Neuronal stem cell (in vitro differentiated cells): ENCODE measurements around the gene UMAD1.
A peak's percentile ranks its signal among the peaks of the same experiment; 100 is the strongest.

Source experiments
- DNase-seq: peaks from one replicate; pipeline ENCODE4 v3.0.0-alpha.2; 2013; ENCODE audit warnings: low spot score
- H2AFZ ChIP-seq: one replicate; pipeline ENCODE4 v1.6.1; 2013; ENCODE audit warnings: mild to moderate bottlenecking, low read length, inconsistent platforms
- H2AK5ac ChIP-seq: 2 replicates; pipeline ENCODE4 v1.6.1; 2013; ENCODE audit warnings: low read depth, mild to moderate bottlenecking, inconsistent platforms, low read length, moderate library complexity, mixed read lengths
- H2BK120ac ChIP-seq: 2 replicates; pipeline ENCODE4 v1.6.1; 2013; ENCODE audit warnings: low read depth, mild to moderate bottlenecking, inconsistent platforms, low read length, moderate library complexity, mixed read lengths
- H2BK12ac ChIP-seq: one replicate; pipeline ENCODE4 v1.6.1; 2013; ENCODE audit warnings: low read length, inconsistent platforms
- H2BK15ac ChIP-seq: 2 replicates; pipeline ENCODE4 v1.6.1; 2013; ENCODE audit warnings: mild to moderate bottlenecking, low read length, inconsistent platforms, mixed read lengths
- H2BK5ac ChIP-seq: one replicate; pipeline ENCODE4 v1.6.1; 2013; ENCODE audit warnings: inconsistent platforms, mild to moderate bottlenecking, low read length, moderate library complexity
- H3K14ac ChIP-seq: one replicate; pipeline ENCODE4 v1.6.1; 2013; ENCODE audit warnings: low read length, inconsistent platforms
- H3K18ac ChIP-seq: 2 replicates; pipeline ENCODE4 v1.6.1; 2013; ENCODE audit warnings: low read length, inconsistent platforms
- H3K23ac ChIP-seq: 2 replicates; pipeline ENCODE4 v1.6.1; 2013; ENCODE audit warnings: low read depth, mild to moderate bottlenecking, mixed read lengths, low read length, inconsistent platforms; ENCODE audit not compliant: poor library complexity
- H3K27ac ChIP-seq: replicated peaks from 3 replicates; pipeline ENCODE4 v1.5.1; 2013; ENCODE audit warnings: low read length, inconsistent platforms
- H3K27me3 ChIP-seq, 3 experiments: 2 replicates each; pipeline ENCODE4 v1.6.1; 2013; ENCODE audit warnings: low read length in 3 of 3, mild to moderate bottlenecking in 2 of 3, inconsistent platforms in 1 of 3, low read depth in 1 of 3, mixed read lengths in 1 of 3, moderate library complexity in 1 of 3; ENCODE audit not compliant: control insufficient read depth in 3 of 3, insufficient read depth in 3 of 3
- H3K36me3 ChIP-seq, 2 donors: replicated peaks in 1 of 2; 2 replicates each; pipeline ENCODE4 v1.6.1; 2013; ENCODE audit warnings: low read length in 2 of 2; ENCODE audit not compliant: control insufficient read depth in 2 of 2, insufficient read depth in 2 of 2
- H3K4ac ChIP-seq: 2 replicates; pipeline ENCODE4 v1.6.1; 2013; ENCODE audit warnings: inconsistent platforms, mild to moderate bottlenecking, low read length, moderate library complexity
- H3K4me1 ChIP-seq, 2 donors: 1 replicate in 1 of 2; 2 replicates in 1 of 2; pipeline ENCODE4 v1.6.1; 2013; ENCODE audit warnings: low read length in 2 of 2, low read depth in 1 of 2; ENCODE audit not compliant: control insufficient read depth in 2 of 2, insufficient read depth in 1 of 2
- H3K4me2 ChIP-seq: one replicate; pipeline ENCODE4 v1.6.1; 2013; ENCODE audit warnings: mild to moderate bottlenecking, low read length, inconsistent platforms; ENCODE audit not compliant: insufficient read depth, poor library complexity, severe bottlenecking
- H3K4me3 ChIP-seq, 2 donors: 2 replicates each; pipeline ENCODE4 v1.5.1; 2013; ENCODE audit warnings: low read length in 2 of 2, mild to moderate bottlenecking in 2 of 2, inconsistent platforms in 1 of 2, moderate library complexity in 1 of 2
- H3K79me1 ChIP-seq: one replicate; pipeline ENCODE4 v1.6.1; 2013; ENCODE audit warnings: low read depth, mild to moderate bottlenecking, inconsistent platforms, low read length, moderate library complexity
- H3K9ac ChIP-seq: one replicate; pipeline ENCODE4 v1.6.1; 2013; ENCODE audit warnings: mild to moderate bottlenecking, low read depth, low read length, inconsistent platforms; ENCODE audit not compliant: poor library complexity
- H3K9me3 ChIP-seq, 2 donors: replicated peaks in 1 of 2; 2 replicates each; pipeline versions ENCODE3 to v1.6.1; 2013; ENCODE audit warnings: low read length in 2 of 2, mild to moderate bottlenecking in 2 of 2, inconsistent platforms in 1 of 2, low read depth in 1 of 2, mixed read lengths in 1 of 2, moderate library complexity in 1 of 2; ENCODE audit not compliant: control insufficient read depth in 2 of 2, insufficient read depth in 1 of 2
- H4K8ac ChIP-seq: one replicate; pipeline ENCODE4 v1.6.1; 2013; ENCODE audit warnings: low read depth, mild to moderate bottlenecking, inconsistent platforms, low read length, moderate library complexity
- H4K91ac ChIP-seq: one replicate; pipeline ENCODE4 v1.6.1; 2013; ENCODE audit warnings: low read length, low read depth, mild to moderate bottlenecking, inconsistent platforms; ENCODE audit not compliant: poor library complexity
- WGBS, 2 donors: extraction: QIAGEN DNeasy Blood & Tissue Kit; methylation state at CpG; one replicate each; pipeline ENCODE4 v1.1.7; 2013; ENCODE audit warnings: missing lambda C conversion rate in 2 of 2, mixed read lengths in 1 of 2; ENCODE audit not compliant: insufficient read length in 2 of 2, insufficient replicate concordance in 1 of 2; ENCODE audit errors: extremely low coverage in 2 of 2; 5-methylcytosine and 5-hydroxymethylcytosine counted together

Gene UMAD1

GRCh38 chr7:7779888-7780287 lies 139.3 kb downstream of the UMAD1 start:
- Histone ChIP-seq H3K4me1 (no peaks in the 10 kb centered on the region), H2BK12ac (no peak overlapping the region), H3K9ac (no peak overlapping the region), H2AK5ac (no peak overlapping the region), H3K14ac (no peak overlapping the region), H3K9me3 (no peaks in the 10 kb centered on the region), H3K18ac (no peak overlapping the region), H4K8ac (no peak overlapping the region), H3K79me1 (no peaks in the 10 kb centered on the region), H3K23ac (no peak overlapping the region), H3K36me3 (no peaks in the 10 kb centered on the region), H2AFZ (no peak overlapping the region), H3K4me3 (no peak overlapping the region), H2BK5ac (no peak overlapping the region), H3K4ac (no peak overlapping the region), H2BK15ac (no peak overlapping the region), H3K27ac (no peak overlapping the region), H2BK120ac (no peak overlapping the region), H3K4me2 (no peak overlapping the region), H4K91ac (no peak overlapping the region), H3K27me3 (no peaks in the 10 kb centered on the region)
- WGBS, 2 donors, result no CpG with 5 or more reads among the region's 1 CpG
- no peak for DNase-seq

GRCh38 chr7:7783001-7783400 lies 142.4 kb downstream of the UMAD1 start:
- Histone ChIP-seq H2BK15ac (no peak overlapping the region), H3K27ac (no peak overlapping the region), H2BK5ac (no peak overlapping the region), H2AFZ (no peak overlapping the region), H2AK5ac (no peak overlapping the region), H3K4me3 (no peak overlapping the region), H4K91ac (no peak overlapping the region), H3K4ac (no peak overlapping the region), H3K14ac (no peak overlapping the region), H3K9me3 (no peaks in the 10 kb centered on the region), H3K23ac (no peak overlapping the region), H3K9ac (no peak overlapping the region), H4K8ac (no peak overlapping the region), H3K4me2 (no peak overlapping the region), H3K79me1 (no peaks in the 10 kb centered on the region), H2BK120ac (no peak overlapping the region), H3K18ac (no peak overlapping the region), H3K4me1 (peaks cover 5 to 6% of the 10 kb centered on the region in 2 donors), H3K27me3 (no peaks in the 10 kb centered on the region), H2BK12ac (no peak overlapping the region), H3K36me3 (no peaks in the 10 kb centered on the region)
- WGBS, 2 donors, result no CpG with 5 or more reads among the region's 1 CpG
- no peak for DNase-seq

- H2BK12ac ChIP-seq, result no peak overlapping the region
- peaks cover 5 to 6% of the 10 kb centered on the region in 2 donors for H3K4me1 ChIP-seq
Measured at GRCh38 chr7:7785344-7785973, 144.9 kb downstream of the UMAD1 start.

GRCh38 chr7:7786595-7786994 lies 146.0 kb downstream of the UMAD1 start:
- Histone ChIP-seq H3K27ac (no peak overlapping the region), H3K4me2 (no peak overlapping the region), H3K79me1 (no peaks in the 10 kb centered on the region), H4K8ac (no peak overlapping the region), H3K18ac (no peak overlapping the region), H2BK12ac (no peak overlapping the region), H2BK5ac (no peak overlapping the region), H3K14ac (no peak overlapping the region), H2BK120ac (no peak overlapping the region), H3K4ac (no peak overlapping the region), H2AFZ (no peak overlapping the region), H3K4me3 (no peak overlapping the region), H4K91ac (no peak overlapping the region), H3K36me3 (no peaks in the 10 kb centered on the region), H3K23ac (no peak overlapping the region), H3K27me3 (no peaks in the 10 kb centered on the region), H3K9me3 (no peaks in the 10 kb centered on the region), H3K9ac (no peak overlapping the region), H2AK5ac (no peak overlapping the region), H2BK15ac (no peak overlapping the region), H3K4me1 (peaks cover 5 to 6% of the 10 kb centered on the region in 2 donors)
- WGBS, 2 donors, result no CpG with 5 or more reads among the region's 3 CpGs
- DNase-seq, result no peak

More at GRCh38 chr7:7785344-7785973, 144.9 kb downstream of the UMAD1 start:
- H3K27me3 ChIP-seq, result no peaks in the 10 kb centered on the region
- H3K9me3 ChIP-seq, result no peaks in the 10 kb centered on the region
- no peak overlapping the region for H2BK15ac ChIP-seq
- no peak overlapping the region for H3K18ac ChIP-seq
- DNase-seq, result no peak
- H3K9ac ChIP-seq, result no peak overlapping the region
- H3K14ac ChIP-seq, result no peak overlapping the region
- H2BK5ac ChIP-seq, result no peak overlapping the region
- H3K4me3 ChIP-seq, result no peak overlapping the region
- H2AK5ac ChIP-seq, result no peak overlapping the region
- no peak overlapping the region for H3K4me2 ChIP-seq
- no peak overlapping the region for H2AFZ ChIP-seq
- no CpG with 5 or more reads among the region's 6 CpGs for WGBS, 2 donors
- no peak overlapping the region for H3K4ac ChIP-seq
- no peaks in the 10 kb centered on the region for H3K79me1 ChIP-seq
- no peak overlapping the region for H4K8ac ChIP-seq
- H2BK120ac ChIP-seq, result no peak overlapping the region
- no peaks in the 10 kb centered on the region for H3K36me3 ChIP-seq
- H3K23ac ChIP-seq, result no peak overlapping the region
- H3K27ac ChIP-seq, result peak overlapping the region; percentile 65
- no peak overlapping the region for H4K91ac ChIP-seq
